Middle frontal gyrus (tissue), 1 donor: ENCODE results near the gene SEMA3A.

Experiments
- DNase-seq: peaks from one replicate; pipeline ENCODE4 v3.0.0-alpha.2; 2015; ENCODE audit warnings: low spot score; ENCODE audit errors: extremely low spot score

The SEMA3A gene

DNA sequence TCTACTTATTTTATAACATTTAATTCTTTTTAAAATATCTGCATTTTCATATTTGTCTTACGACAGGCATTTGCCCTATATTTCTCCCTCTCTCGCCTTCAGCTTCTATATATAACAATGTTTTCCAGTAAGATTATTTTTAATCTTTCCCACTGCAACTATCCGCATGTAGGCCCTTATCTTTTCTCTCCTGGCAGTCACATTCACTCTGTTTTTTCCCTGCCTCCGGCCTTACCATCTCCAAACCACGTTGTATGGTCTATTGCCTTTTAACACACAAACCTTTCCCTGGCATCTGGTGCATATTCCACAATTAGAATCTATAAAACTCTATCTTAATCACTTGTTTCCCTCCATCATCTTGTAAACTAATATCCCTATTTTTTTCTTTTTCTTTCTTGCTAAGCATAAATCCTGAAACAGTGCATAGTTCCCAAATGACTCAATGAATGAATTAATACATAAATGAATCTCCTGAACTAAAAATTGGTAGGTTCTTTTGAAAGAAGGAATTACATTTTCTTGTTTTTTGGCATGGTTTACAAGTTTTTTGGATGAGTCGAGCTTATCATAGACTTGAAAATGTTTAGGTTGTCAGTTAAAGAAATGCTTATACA is 173.2 kb downstream of the SEMA3A start:
- DNase-seq, result no peak

- no peak for DNase-seq
These were observed 176.9 kb downstream of the SEMA3A start for GRCh38 chr7:84017651-84018050.

DNA sequence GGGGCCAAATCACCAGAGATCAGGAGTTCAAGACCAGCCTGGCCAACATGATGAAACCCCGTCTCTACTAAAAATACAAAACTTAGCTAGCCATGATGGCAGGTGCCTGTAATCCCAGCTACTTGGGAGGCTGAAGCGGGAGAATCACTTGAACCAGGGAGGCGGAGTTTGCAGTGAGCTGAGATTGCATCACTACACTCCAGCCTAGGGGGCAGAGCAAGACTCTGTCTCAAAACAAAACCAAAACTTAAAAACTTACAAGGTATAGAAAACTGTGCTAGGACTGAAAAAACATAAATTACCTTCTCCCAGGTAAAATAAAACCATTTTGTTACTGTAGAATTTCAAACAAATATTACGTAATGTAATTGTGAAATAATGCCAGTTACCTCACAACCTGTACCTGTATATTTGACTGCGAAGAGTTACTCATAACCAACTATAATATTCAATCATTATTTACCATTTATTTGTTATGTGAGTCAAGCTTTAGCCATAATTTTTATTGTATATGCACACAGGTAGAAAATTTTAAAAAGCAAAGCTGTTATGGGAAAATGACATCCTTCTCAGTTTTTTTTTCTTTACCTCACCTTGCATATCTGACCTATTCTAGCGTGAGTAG is 180.9 kb downstream of the SEMA3A start:
- no peak for DNase-seq

DNA sequence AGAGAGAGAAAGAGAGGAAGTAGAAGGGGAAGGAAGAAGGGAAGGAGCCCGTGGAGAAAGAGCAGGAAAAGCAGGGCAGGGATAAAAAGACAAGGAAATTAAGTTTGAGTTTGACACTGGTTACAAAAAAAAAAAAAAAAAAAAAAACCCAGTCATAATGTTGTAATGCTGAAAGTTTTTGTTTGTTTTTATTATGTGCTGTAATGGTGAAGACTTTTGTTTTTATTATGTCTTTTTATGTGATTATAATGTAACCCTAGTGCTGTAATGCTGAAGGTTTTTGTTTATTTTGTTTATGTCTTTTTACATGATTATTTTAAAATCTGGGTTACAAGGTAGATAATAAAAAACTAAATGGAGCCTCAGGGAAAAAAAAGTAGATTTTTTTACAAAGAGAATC is 184.8 kb downstream of the SEMA3A start:
- DNase-seq, result no peak

- no peak for DNase-seq
These were observed 185.5 kb downstream of the SEMA3A start for GRCh38 chr7:84009051-84009450.

DNA sequence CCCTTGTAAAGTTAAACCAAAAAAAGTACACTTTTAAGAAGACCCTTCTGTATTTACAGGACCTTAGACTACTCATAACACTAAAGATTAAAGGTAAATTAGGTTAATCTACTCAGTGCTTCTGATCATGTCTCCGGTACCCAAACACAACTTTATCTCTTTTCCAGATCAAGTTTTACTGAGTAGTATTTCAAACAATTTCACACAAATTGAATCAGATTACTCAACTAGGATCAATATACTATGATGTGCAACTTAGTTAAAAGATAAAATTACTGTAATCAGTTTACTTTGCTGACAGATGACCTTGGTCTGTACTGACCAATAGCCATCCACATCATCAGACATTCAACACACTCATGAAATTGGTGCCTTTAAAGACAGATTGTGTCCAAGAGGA is 191.4 kb downstream of the SEMA3A start:
- no peak for DNase-seq

DNA sequence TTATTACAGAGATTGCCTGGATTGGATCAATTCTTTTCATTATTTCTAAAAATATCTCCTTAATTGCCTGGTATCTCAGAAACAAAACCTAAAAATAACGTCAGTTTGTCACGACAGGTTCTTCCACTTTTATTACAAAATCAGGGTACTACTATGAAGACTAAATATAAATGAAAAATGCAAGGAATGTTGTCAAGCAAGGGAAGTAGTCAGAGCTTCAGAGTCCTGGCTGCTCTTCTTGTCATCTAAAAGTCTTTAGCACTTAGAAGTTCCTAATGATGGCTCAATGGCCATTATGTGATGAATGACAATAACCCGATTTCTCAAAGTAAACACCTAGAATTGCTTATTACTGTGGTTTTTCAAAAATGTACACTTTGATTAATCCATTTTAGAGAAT is 192.2 kb downstream of the SEMA3A start:
- no peak for DNase-seq

GRCh38 chr7:83996879-83997278 is 197.7 kb downstream of the SEMA3A start:
- no peak for DNase-seq

- DNase-seq, result no peak
These were observed 206.8 kb downstream of the SEMA3A start for GRCh38 chr7:83987764-83988163.

- no peak for DNase-seq
These were observed 208.8 kb downstream of the SEMA3A start for GRCh38 chr7:83985821-83986220.

DNA sequence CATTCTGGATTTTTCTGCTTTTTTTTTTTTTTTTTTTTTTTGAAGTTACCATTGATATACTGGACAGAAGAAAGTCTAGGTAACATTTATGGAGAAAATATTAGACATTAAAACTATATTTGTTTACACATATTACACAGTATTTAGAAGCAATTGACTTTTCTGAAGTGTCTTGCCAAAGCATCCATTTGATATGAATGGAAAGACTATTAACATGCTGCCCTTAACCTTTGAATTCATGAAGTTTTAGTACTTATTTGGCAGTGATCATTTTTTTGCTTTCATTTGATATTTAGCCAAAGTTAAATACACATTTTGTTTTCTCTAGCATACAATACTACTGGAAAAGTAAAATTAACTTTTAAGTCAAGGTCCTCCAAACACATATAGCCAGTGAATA is 210.0 kb downstream of the SEMA3A start:
- no peak for DNase-seq

GRCh38 chr7:83984076-83984475 is 210.5 kb downstream of the SEMA3A start:
- no peak for DNase-seq

GRCh38 chr7:83983606-83984005 is 211.0 kb downstream of the SEMA3A start:
- no peak for DNase-seq

DNA sequence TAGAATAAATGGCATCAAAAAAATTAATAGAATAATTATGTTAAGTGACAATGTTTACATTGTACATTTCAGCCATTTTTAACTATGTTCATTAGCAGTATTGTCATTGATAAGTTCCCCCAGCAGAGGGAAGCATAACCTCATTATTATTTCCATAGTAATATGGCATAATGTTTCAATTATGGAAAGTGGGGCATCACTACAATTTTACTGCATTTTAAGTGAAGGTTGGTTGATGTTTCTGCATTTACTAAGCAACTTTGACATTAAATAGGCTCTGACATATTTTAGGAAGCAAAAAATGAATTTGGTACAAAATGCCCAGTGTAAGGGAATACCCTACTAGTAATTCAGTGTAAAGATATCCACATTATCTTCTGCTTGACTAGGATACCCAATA is 218.3 kb downstream of the SEMA3A start:
- peak; percentile 58 for DNase-seq

DNA sequence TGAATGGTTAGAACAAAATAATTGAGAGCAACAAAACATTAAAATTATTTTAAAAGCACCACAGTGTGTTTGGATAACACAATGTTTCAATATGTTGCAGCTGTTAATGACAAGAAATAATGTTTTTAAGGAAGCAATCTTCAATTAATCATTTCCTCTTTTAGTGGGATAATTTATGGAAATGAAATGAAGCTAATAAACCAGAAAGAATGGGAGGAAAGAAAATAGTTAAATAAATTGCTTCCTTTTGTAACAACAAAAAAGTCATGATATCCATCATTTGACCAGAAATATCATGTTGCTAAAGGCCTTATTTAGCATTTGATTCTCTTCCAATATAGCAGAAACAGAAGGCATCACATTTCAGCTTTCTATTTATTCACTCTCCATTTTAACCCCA is 224.5 kb downstream of the SEMA3A start:
- DNase-seq, result no peak

DNA sequence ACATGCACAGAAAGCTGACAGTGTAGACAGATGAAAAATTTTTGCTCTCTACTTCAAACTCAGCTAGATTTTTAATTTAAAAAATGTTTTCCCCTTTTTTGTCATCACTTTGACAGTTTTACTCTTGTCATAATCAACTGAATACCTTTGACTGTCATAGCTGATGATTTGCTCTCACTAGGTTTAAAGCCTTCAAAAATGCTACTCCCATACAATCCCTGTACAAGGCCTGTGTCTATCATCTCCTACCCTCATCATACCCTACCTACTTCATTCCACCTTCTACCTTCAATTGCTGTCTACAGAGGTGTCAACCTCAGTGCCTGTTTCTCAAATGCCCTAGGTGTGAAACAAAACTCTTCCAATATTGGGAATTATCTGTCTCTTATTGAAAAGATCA is 230.3 kb downstream of the SEMA3A start:
- no peak for DNase-seq

DNA sequence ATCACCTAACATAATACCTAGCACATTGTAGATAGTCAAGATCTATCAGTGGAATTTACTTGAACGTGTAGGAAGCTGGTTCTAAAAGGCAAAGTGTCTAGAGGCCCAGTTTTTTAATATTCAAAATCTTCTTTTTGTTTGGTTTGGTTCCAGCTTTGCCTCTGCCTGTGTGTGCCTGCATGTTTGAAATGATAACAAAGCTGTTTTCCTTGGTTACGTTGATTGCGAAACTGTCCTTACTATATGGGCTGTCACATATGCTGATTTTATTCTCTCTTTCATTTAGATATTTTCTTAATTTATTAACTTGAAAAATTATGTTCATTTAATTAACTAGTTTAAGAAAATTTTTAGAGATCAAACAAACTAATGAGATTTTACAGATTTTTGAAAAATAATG is 237.3 kb downstream of the SEMA3A start:
- no peak for DNase-seq

GRCh38 chr7:83956104-83956503 is 238.5 kb downstream of the SEMA3A start:
- DNase-seq, result no peak

DNA sequence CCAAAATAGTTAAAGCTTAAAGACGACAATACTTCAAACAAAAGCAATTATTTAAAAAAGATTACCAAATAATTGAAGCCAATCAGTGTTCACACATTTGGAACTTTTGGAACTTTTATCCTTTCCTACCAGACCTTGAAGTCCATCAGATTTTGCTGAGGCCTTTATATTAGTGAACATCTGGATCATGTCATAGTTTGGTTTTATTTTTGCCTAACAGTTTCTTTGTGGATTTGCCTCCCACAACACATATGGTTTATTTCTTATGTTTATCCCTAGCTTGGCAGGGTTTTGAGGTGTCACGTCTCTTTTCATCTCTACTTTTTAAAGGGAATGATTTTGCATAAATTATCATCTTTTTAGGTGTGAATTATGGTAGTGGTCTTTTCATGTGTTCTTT is 242.4 kb downstream of the SEMA3A start:
- DNase-seq, result no peak

DNA sequence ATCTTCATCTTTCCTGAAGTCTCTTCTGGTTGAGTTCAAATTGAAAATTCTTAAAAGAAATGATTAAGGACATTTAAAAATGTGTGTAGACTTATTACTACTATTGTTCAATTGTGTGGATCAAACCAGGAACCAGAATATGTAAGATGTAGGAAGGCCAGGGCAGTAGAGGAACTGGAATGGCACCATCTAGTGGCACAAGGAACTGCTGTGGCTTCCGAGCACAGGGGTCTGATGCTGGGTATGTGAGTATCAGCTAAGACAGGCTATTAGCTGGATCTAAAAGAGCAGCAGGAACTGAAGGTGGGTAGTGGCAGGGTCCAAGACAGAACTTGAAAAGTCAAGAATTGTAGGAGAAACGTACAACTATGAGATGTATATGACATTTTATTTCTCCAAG is 247.3 kb downstream of the SEMA3A start:
- DNase-seq, result no peak

DNA sequence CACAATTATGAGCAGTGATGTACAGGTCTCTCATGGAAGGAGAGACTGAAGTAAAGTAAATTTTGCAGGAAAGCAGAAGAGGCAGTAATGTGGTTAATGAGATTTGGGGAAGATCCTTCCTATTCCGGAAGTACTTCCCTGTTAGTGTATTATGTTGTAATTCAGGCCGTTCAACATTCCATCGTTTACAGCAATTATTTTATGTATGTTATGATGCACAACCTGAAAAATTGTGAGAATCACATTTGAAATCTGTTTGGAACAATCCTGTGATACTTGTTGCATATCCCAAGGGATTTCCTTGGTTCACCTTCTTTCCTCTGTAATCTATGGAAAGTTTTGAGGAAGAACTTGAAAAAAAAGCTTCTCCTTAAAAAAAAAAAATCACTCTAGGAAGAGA is 247.8 kb downstream of the SEMA3A start:
- DNase-seq, result no peak

- no peak for DNase-seq
These were observed 253.3 kb downstream of the SEMA3A start for GRCh38 chr7:83941300-83941699.

GRCh38 chr7:83937930-83938329 is 256.7 kb downstream of the SEMA3A start:
- no peak for DNase-seq
